ENCODE measurements around the gene DDX10. TPM values are rescaled to one million over a fixed set of nuclear protein-coding genes. Genes with fewer than 3 reads are reported as not detected.

DDX10 gene
- total and polyA plus RNA-seq, 10 donors, result 17.5 to 39.3 (median 23.0) TPM

DNA sequence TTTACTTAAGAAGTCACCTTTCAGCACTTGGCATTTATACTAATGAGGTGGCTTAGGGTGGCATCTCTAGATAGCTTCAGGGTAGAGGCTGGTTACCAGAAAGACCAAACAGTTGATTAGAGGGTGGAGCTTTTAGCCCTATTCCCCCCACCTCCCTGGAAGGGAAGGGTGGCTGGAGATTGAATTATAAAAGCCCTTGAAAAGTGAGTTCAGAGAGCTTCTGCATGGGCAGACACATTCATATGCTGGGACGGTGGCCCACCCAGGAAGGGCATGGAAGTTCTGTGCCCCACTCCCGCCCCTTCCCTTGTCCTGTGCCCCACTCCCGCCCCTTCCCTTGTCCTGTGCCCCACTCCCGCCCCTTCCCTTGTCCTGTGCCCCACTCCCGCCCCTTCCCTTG is 244.2 kb downstream of the DDX10 start:
- no peaks in the 10 kb centered on the region for H3K27me3 ChIP-seq (replicated peaks in 1 of 7)
- no peak overlapping the region for H3K4me3 ChIP-seq
- peak overlapping the region in 1 of 8 donors; percentile 40 for H3K27ac ChIP-seq
- intact Hi-C loops (cut with DNase I; ENCODE audit: low total_unique reads), result no loop called here
- H3K36me3 ChIP-seq, result no peaks in the 10 kb centered on the region
- H3K9me3 ChIP-seq, result no peaks in the 10 kb centered on the region
- no peak for DNase-seq
- no peak for TF ChIP-seq POLR2A (IDR thresholded peaks at IDR 0.05)
- TF ChIP-seq, protein P1, sequence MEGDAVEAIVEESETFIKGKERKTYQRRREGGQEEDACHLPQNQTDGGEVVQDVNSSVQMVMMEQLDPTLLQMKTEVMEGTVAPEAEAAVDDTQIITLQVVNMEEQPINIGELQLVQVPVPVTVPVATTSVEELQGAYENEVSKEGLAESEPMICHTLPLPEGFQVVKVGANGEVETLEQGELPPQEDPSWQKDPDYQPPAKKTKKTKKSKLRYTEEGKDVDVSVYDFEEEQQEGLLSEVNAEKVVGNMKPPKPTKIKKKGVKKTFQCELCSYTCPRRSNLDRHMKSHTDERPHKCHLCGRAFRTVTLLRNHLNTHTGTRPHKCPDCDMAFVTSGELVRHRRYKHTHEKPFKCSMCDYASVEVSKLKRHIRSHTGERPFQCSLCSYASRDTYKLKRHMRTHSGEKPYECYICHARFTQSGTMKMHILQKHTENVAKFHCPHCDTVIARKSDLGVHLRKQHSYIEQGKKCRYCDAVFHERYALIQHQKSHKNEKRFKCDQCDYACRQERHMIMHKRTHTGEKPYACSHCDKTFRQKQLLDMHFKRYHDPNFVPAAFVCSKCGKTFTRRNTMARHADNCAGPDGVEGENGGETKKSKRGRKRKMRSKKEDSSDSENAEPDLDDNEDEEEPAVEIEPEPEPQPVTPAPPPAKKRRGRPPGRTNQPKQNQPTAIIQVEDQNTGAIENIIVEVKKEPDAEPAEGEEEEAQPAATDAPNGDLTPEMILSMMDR (IDR thresholded peaks at IDR 0.05 in 8 of 11, conservative IDR thresholded peaks at IDR 0.05 in 3 of 11), result no peak
- TF ChIP-seq POLR2AphosphoS5 (IDR thresholded peaks at IDR 0.05), result no peak
- 81 to 95% (median 88%) methylated on average over 2 to 5 of the region's 5 CpGs for WGBS, 5 donors
- peaks cover 0 to 18% (median 0%) of the 10 kb centered on the region in 6 donors for H3K4me1 ChIP-seq

- Histone ChIP-seq H3K27ac (peak overlapping the region in 1 of 8 donors; percentile 40), H3K9me3 (no peaks in the 10 kb centered on the region), H3K4me1 (peaks cover 0 to 18% (median 0%) of the 10 kb centered on the region in 6 donors), H3K36me3 (no peaks in the 10 kb centered on the region), H3K4me3 (no peak overlapping the region), H3K27me3 (replicated peaks in 1 of 7) (no peaks in the 10 kb centered on the region)
- no peak for DNase-seq
- WGBS, 5 donors, result 61 to 70% (median 65%) methylated on average over 3 of the region's 3 CpGs
- TF ChIP-seq, protein P1 (IDR thresholded peaks at IDR 0.05 in 8 of 11, conservative IDR thresholded peaks at IDR 0.05 in 3 of 11), result no peak
- TF ChIP-seq POLR2A (IDR thresholded peaks at IDR 0.05) (no peak), POLR2AphosphoS5 (IDR thresholded peaks at IDR 0.05) (no peak)
- intact Hi-C loops (cut with DNase I; ENCODE audit: low total_unique reads), result no loop called here
Measured at GRCh38 chr11:108909921-108910320, 245.1 kb downstream of the DDX10 start.

DNA sequence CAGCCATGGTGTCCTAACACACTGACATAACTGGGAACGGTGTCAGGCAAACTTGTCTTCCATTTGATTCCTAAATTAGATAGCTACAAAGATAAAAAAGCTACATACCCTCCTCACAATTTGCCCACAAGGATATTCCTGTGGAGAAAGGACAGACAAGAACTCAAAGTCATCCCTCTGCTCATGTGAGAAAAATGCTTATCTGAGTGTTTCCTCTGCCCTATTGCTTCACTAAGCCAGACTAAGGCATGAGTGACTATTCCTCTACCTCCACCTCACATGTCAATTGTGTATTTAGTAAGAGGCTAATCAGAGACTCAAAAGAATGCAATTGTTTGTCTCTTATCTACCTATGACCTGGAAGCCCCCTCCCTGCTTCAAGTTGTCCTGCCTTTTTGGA is 247.7 kb downstream of the DDX10 start:
- Histone ChIP-seq H3K4me1 (peaks cover 0 to 7% (median 0%) of the 10 kb centered on the region in 6 donors), H3K27me3 (replicated peaks in 1 of 7) (no peaks in the 10 kb centered on the region), H3K9me3 (no peaks in the 10 kb centered on the region), H3K36me3 (peaks cover 0 to 8% (median 0%) of the 10 kb centered on the region in 6 donors), H3K27ac (no peak overlapping the region), H3K4me3 (no peak overlapping the region)
- 90 to 96% (median 94%) methylated on average over 1 of the region's 1 CpG for WGBS, 5 donors
- intact Hi-C loops (cut with DNase I; ENCODE audit: low total_unique reads), result no loop called here
- no peak for TF ChIP-seq POLR2AphosphoS5 (IDR thresholded peaks at IDR 0.05)
- TF ChIP-seq, protein P1 (IDR thresholded peaks at IDR 0.05 in 8 of 11, conservative IDR thresholded peaks at IDR 0.05 in 3 of 11), result no peak
- no peak for TF ChIP-seq POLR2A (IDR thresholded peaks at IDR 0.05)
- DNase-seq, result no peak

DNA sequence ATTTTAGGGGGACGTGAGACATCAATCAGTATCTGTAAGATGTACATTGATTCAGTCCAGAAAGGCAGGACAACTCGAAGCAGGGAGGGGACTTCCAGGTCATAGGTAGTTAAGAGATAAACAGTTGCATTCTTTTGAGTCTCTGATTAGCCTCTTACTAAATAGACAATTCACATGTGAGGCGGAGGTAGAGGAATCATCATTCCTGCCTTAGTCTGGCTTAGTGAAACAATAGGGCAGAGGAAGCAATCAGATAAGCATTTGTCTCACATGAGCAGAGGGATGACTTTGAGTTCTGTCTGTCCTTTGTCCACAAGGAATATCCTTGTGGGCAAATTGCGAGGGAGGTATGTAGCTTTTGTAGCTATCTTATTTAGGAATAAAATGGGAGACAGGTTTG is 248.3 kb downstream of the DDX10 start:
- H3K9me3 ChIP-seq, result no peaks in the 10 kb centered on the region
- TF ChIP-seq POLR2A (IDR thresholded peaks at IDR 0.05) (no peak), POLR2AphosphoS5 (IDR thresholded peaks at IDR 0.05) (no peak)
- TF ChIP-seq, protein P1 (IDR thresholded peaks at IDR 0.05 in 8 of 11, conservative IDR thresholded peaks at IDR 0.05 in 3 of 11), result no peak
- no peak overlapping the region for H3K27ac ChIP-seq
- WGBS, 5 donors, result 82 to 91% (median 84%) methylated on average over 4 of the region's 4 CpGs
- no peak overlapping the region for H3K4me3 ChIP-seq
- peaks cover 0 to 14% (median 0%) of the 10 kb centered on the region in 6 donors for H3K36me3 ChIP-seq
- peaks cover 0 to 7% (median 0%) of the 10 kb centered on the region in 6 donors for H3K4me1 ChIP-seq
- no peak for DNase-seq
- no peaks in the 10 kb centered on the region for H3K27me3 ChIP-seq (replicated peaks in 1 of 7)
- intact Hi-C loops (cut with DNase I; ENCODE audit: low total_unique reads), result no loop called here

Data from spleen (tissue), 11 donors.